ENCODE measurements around the gene C11orf65. TPM values are rescaled to one million over a fixed set of nuclear protein-coding genes. Genes with fewer than 3 reads are reported as not detected.
"Not testable (repeated sequence)": the region's sequence is repeated elsewhere in the genome, so short reads cannot be mapped to it uniquely, and the experiment has no call there.

Gene C11orf65
- total RNA-seq, 2 experiments from 2014 or later: 0.98 to 2.0 TPM

GRCh38 chr11:108431370-108431769 is 36.0 kb downstream of the C11orf65 start:
- H2AFZ ChIP-seq (ENCODE audit: low read length): no peak overlapping the region
- BruUV-seq (replicated peaks): no TSS peak
- intact Hi-C loops (cut with micrococcal nuclease; ENCODE audit: unreplicated experiment): no loop called here

GRCh38 chr11:108417551-108417950 is 49.8 kb downstream of the C11orf65 start:
- peak; percentile 65 for TF ChIP-seq CTCF (conservative IDR thresholded peaks at IDR 0.05; ENCODE audit: low read length)
- H3K9me2 ChIP-seq (ENCODE audit: insufficient read depth, low read length); H3K36me3 ChIP-seq (ENCODE audit: insufficient read depth, low read length); H2AFZ ChIP-seq (ENCODE audit: low read length); CTCF ChIA-PET (ENCODE audit: unreplicated experiment); H4K20me1 ChIP-seq (ENCODE audit: insufficient read depth, low read length); H3K4me2 ChIP-seq (ENCODE audit: low read length); BruUV-seq (replicated peaks); H3K4me3 ChIP-seq (ENCODE audit: low read depth, low read length, poor library complexity, severe bottlenecking); POLR2A ChIA-PET; H3K27ac ChIP-seq (ENCODE audit: low read depth, low read length, poor library complexity, severe bottlenecking); H3K4me1 ChIP-seq (ENCODE audit: insufficient read depth, low read length, poor library complexity, severe bottlenecking); H3K9me3 ChIP-seq (ENCODE audit: low read length); H3K79me2 ChIP-seq (ENCODE audit: insufficient read depth, low read depth, low read length): not testable (repeated sequence)
- intact Hi-C loops (cut with micrococcal nuclease; ENCODE audit: unreplicated experiment): loop anchor here (5.0 to 10.0 kb wide), 2 partner anchors 230 to 303 kb away; no protein-coding TSS in a partner anchor
- peak; percentile 29 for DNase-seq (ENCODE audit: low spot score)

More at GRCh38 chr11:108431370-108431769, 36.0 kb downstream of the C11orf65 start:
- Histone ChIP-seq H3K4me1 (ENCODE audit: insufficient read depth, low read length, poor library complexity, severe bottlenecking) (no peaks in the 10 kb centered on the region), H3K36me3 (ENCODE audit: insufficient read depth, low read length) (no peaks in the 10 kb centered on the region), H3K79me2 (ENCODE audit: insufficient read depth, low read depth, low read length) (no peaks in the 10 kb centered on the region), H3K4me3 (ENCODE audit: low read depth, low read length, poor library complexity, severe bottlenecking) (no peak overlapping the region), H3K27ac (ENCODE audit: low read depth, low read length, poor library complexity, severe bottlenecking) (no peak overlapping the region), H3K9me2 (ENCODE audit: insufficient read depth, low read length) (no peaks in the 10 kb centered on the region), H4K20me1 (ENCODE audit: insufficient read depth, low read length) (no peaks in the 10 kb centered on the region), H3K4me2 (ENCODE audit: low read length) (no peak overlapping the region), H3K9me3 (ENCODE audit: low read length) (0 out of 2 replicates have a peak, but pooled peaks cover 1% of the 10 kb centered on the region)
- no peak for DNase-seq (ENCODE audit: low spot score)
- TF ChIP-seq EZH2phosphoT487 (IDR thresholded peaks at IDR 0.05; ENCODE audit: borderline replicate concordance, low read depth, low read length): no peak
- TF ChIP-seq CTCF (conservative IDR thresholded peaks at IDR 0.05; ENCODE audit: low read length): no peak
- POLR2A ChIA-PET: no interaction called here
- CTCF ChIA-PET (ENCODE audit: unreplicated experiment): no interaction called here

GRCh38 chr11:108414958-108415357 is 52.4 kb downstream of the C11orf65 start:
- 0 out of 2 replicates have a peak, but pooled peaks cover 8% of the 10 kb centered on the region for H3K9me3 ChIP-seq (ENCODE audit: low read length)
- DNase-seq (ENCODE audit: low spot score): no peak
- no peaks in the 10 kb centered on the region for H3K36me3 ChIP-seq (ENCODE audit: insufficient read depth, low read length)
- H3K4me3 ChIP-seq (ENCODE audit: low read depth, low read length, poor library complexity, severe bottlenecking): no peak overlapping the region
- TF ChIP-seq EZH2phosphoT487 (IDR thresholded peaks at IDR 0.05; ENCODE audit: borderline replicate concordance, low read depth, low read length): no peak
- TF ChIP-seq CTCF (conservative IDR thresholded peaks at IDR 0.05; ENCODE audit: low read length): no peak
- no peaks in the 10 kb centered on the region for H4K20me1 ChIP-seq (ENCODE audit: insufficient read depth, low read length)
- H3K79me2 ChIP-seq (ENCODE audit: insufficient read depth, low read depth, low read length): no peaks in the 10 kb centered on the region
- H3K27ac ChIP-seq (ENCODE audit: low read depth, low read length, poor library complexity, severe bottlenecking): no peak overlapping the region
- H2AFZ ChIP-seq (ENCODE audit: low read length): no peak overlapping the region
- no TSS peak for BruUV-seq (replicated peaks)
- ChIA-PET POLR2A (no interaction called here), CTCF (ENCODE audit: unreplicated experiment) (no interaction called here)
- H3K4me2 ChIP-seq (ENCODE audit: low read length): no peak overlapping the region
- 0 out of 2 replicates have a peak, but pooled peaks cover 3% of the 10 kb centered on the region for H3K9me2 ChIP-seq (ENCODE audit: insufficient read depth, low read length)
- intact Hi-C loops (cut with micrococcal nuclease; ENCODE audit: unreplicated experiment): loop anchor here (5.0 to 10.0 kb wide), 2 partner anchors 232 to 300 kb away; no protein-coding TSS in a partner anchor
- H3K4me1 ChIP-seq (ENCODE audit: insufficient read depth, low read length, poor library complexity, severe bottlenecking): no peaks in the 10 kb centered on the region

All from OCI-LY7 (cell line).